C1 segment of cervical spinal cord (tissue), 14 donors: ENCODE measurements around the gene MINAR1.
A peak's percentile ranks its signal among the peaks of the same experiment; 100 is the strongest.

Experiments
- DNase-seq, 14 donors: peaks; one replicate each; lab custom pipeline; 2025; lab: John Stamatoyannopoulos, UW

The MINAR1 gene

DNA sequence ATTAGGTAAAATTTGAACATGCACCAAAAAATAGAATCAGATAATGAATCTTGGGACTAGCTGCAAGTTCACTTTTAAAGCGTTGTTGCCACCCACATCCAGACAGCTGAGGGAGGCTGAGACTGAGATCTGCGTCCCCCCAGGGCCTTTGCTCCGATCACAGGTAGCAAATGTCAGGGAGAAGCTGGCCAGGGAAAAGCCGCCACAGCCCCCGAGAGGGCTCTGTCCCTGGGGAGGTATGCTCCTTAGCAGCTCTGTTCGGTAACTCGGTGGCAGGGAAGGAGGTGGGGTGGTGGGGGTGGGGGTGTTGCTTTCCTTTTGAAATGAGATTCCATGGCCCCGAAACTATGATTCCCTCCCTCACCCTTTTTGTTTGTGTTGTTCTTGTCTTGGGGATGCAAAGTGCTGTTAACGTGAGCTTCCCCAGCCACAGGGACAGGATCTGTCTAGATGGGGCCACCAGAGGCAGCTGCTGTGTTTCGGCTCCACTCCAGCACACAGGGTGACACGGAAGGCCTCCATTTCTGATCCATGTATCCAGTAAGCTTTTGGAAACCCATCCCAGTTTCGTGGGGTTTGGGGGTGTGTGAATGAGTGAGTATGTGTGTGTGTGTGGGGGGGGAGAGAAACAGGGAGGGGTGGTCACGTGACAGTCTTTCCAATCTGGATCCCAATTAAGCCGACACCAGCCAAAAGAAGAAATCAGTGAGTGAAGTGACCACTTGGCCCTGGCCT is 1.1 kb upstream of the MINAR1 start:
- peak in 1 of 14 donors; percentile 72 for DNase-seq

DNA sequence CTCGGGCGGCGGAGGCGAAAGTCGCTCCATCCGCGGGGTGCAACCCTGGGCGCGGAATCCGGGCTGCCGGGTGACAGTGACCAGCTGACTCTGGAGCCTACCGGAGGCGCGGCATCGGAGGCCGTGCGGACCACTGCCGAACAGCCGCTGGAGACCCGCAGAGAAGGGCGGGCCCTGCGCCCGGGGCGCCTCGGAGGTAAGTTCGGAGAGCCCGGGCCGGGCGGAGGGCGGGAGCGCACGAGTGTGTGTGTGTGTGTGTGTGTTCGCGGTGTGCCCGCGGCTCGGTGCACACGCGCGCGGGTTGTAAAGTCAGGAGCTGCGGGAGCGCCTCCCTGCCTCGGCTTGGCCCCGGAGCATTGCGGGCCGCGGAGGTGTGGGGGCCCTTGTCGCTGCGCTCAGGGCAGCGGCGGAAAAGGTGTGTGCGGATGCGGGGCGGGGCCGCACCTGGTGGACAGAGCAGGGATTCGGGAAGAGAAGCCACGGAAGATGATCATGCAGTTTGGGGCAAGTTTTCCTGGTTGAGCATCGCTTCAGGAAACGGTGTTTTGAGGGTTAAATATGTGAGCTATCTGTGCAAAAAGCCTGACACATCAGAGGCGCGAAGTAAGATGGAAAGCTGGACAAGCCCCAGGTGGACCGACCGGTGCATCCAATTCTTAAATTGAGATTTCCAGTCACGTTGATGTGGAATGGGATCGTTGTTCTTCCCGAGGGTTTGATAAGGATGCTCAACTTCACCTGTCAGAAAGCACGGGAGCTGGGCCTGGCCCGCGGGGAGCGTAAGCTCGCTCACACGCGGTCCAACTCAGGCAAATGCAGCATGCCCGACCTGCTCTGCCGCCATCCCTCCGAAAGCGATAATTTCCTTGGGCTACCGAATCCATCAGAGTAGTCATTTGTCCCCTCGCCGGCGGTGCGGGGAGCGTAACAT is 474 bp downstream of the MINAR1 start:
- peak in 1 of 14 donors; percentile 74 for DNase-seq

DNA sequence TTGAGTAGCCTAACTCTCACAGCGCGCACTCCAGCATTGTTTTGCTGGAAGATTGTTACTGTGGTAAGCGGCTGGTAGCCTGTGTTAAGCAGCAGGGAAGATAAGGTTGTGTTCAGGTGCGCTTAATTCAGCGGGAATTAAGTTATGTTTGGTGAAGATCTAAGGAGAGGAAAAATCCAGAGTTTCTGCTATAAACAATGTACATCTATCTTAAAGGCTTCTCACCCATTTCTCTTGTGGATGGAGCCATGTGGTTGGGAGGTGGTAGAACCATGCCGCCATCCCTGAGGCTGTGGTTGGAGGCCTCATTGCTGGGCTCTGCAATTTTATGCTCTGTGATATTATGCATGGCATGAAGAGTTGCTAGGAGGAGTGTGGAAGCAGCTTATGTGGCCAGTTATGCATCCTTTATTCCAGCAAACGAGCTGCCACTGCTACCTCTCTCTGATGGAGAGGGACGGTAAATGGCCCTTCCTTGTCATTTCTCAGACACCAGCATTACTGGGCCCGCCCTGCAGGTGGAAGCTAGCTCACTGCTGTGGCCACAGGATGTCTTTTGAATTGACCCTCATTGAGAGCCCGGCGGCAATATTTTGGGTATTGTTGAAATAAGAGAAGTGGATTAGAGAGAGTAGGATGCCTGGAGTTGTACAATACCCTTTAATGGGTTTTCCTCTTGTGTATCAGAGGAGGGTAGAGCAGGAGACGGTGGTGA is 1.3 kb downstream of the MINAR1 start:
- peak in 1 of 14 donors; percentile 75 for DNase-seq

DNA sequence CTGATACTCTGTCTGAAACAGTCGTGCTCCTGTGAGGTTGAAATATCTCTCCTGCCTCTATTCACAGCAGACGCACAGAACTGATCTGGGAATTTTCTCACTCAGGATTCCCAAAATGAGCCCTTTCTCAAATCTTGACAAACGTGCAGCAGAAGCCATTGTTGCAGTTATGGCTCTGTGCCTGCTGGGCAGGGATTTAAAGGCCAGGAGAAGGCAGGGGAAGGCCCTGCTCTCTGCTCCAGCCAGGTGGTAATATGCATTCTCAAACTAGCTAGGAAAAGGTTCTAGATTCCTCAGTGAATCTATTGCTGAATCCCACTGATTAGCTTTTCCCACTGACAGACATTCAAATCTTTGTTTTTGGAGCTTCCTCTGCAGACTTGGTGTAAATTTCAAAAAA is 2.2 kb downstream of the MINAR1 start:
- peak in 1 of 14 donors; percentile 41 for DNase-seq

DNA sequence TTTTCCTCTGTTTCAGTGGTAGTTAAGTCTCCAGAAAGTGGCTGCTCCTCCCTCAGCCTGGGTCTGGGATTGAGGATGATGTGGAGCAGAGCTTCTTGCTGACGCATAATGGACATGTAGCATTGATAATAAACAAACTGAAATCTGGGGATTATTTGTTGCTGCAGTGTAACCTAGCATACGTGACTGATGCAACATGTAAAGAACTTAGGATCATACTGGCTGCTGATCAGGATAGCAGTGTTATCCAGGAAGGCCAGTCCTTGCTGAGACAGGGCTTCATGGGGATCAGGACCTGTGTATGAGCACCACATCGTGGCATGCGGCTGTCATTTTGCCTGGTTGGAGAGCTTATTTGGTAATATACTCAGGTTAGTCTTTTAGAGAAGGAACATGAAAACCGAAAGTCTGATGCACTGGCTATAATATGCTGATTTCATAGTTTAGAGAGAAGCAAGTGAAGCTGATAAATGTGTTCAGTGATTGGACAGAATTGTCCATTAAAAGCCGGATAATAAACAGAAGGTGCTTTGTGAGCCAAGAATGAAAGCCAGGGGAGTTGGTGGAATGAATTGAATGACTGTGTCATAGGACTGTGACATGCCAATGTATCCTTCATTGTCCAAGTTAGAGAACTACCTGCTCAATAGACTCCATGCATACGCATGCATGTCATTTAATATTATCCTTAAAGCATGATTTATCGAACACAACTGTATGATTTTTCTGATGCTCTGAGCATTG is 4.1 kb downstream of the MINAR1 start:
- DNase-seq: no peak

DNA sequence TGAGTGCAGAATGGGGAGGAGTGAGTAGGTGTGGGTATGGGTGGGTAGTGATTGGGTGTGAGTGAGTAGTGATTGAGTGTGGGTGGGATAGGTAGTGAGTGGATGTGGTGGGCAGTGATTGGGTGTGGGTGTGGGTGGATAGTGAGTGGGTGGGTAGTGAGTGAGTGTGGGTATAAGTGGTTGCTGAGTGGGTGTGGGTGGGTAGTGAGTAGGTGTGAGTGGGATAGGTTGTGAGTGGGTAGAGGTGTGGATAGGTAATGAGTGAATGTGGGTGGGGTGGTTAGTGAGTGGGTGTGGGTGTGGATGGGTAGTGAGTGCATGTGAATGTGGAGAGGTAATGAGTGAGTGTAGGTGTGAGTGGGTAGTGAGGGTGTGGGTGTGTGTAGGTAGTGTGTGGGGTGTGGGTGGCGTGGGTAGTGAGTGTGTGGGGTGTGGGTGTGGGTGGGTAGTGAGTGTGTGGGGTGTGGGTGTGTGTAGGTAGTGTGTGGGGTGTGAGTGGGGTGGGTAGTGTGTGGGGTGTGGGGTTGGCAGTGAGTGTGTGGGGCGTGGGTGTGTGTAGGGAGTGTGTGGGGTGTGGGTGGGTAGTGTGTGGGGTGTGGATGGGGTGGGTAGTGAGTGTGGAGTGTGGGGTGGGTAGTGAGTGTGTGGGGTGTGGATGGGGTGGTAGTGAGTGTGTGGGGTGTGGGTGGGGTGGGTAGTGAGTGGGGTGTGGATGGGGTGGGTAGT is 5.3 kb downstream of the MINAR1 start:
- no peak for DNase-seq

DNA sequence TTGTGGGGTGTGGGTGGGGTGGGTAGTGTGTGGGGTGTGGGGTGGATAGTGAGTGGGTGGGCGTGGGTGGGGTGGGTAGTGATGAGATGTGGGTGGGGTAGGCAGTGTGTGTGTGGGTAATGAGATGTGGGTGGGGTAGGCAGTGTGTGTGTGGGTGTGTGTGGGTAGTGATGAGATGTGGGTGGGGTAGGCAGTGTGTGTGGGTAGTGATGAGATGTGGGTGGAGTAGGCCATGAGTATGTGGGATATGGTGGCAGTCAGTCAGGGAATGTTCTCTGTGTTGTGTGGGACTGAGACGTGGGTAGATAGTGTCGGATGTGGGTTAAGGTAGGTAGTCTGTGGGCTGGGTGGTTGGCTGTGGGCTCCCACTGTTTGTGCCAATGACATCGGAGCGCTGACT is 7.1 kb downstream of the MINAR1 start:
- no peak for DNase-seq

DNA sequence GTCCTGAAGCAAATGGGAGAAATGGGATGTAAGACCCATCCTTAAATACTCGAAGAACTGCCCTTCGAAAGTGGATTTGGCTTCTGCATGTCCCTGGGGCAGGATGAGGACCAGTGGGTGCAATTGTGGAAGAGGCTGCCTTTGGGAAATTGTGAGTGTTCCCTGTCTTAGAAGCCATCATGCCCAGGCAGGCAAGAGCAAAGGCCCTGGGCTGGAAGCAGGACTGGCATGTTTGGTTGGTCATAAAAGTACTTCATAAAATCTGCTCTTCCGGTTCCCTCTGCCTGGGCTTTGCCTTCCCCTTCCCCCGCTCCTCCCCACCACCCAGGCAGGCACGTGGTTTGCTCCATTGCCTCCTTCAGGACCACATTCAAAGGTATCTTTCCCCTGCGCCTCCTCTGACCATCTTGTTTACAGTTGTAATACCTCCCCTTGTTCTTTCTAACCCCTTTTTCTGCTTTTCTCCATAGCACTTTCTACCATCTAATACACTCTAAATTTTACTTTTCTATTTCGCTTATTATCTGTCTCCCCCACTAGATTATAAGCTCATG is 8.3 kb downstream of the MINAR1 start:
- no peak for DNase-seq

DNA sequence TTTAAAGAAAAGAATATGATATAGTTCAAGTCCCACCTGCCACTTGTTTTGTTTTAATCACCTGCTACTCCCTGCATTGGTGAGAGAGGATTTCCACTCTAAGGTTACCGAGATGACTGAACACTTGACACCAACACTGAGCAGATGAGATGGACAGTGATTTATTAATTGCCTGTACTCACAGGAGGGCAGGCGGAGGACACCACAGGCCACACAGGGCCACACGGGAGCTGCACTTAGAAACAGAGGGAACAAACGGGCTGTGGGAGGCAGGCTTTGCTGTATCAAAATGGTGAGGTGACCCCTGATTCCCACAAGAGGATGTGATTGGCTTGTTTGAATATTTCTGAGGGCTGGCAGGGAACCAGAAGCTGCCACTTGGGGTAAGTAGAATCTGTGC is 10.8 kb downstream of the MINAR1 start:
- DNase-seq: no peak

DNA sequence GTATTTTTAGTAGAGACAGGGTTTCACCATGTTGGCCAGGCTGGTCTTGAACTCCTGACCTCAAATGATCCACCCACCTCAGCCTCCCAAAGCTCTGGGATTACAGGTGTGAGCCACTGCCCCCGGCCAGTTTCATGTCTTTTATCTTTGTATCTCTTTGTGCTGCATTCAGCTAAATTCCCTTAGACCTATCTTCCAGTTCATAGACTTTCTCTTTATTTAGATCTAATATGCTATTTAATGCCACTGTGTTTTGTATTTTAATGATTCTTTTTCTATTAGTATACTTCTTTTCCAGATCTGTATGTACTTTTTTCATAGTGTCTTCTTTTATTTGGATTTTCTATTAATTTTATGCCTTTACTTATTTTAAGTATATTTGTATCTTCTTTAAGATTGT is 14.9 kb downstream of the MINAR1 start:
- DNase-seq: no peak

DNA sequence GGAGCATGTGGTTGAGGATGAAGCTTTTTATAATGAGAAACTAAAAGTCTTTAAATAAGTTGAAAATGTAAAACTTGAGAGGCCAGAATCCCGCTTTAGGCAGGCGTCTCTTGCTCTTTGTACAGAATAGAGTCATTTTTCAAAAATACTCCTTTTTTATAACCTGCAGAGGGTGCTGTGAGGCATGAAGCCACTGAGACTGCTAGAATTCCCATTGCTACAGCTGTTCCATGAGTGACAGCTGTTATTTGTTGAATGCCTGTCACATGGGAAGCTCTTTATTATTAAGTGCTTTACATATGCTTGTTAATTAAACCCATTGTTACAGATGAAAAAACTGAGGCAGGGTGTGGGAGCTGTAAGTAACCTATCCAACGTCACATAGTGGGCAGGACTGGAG is 18.5 kb downstream of the MINAR1 start:
- DNase-seq: no peak

DNA sequence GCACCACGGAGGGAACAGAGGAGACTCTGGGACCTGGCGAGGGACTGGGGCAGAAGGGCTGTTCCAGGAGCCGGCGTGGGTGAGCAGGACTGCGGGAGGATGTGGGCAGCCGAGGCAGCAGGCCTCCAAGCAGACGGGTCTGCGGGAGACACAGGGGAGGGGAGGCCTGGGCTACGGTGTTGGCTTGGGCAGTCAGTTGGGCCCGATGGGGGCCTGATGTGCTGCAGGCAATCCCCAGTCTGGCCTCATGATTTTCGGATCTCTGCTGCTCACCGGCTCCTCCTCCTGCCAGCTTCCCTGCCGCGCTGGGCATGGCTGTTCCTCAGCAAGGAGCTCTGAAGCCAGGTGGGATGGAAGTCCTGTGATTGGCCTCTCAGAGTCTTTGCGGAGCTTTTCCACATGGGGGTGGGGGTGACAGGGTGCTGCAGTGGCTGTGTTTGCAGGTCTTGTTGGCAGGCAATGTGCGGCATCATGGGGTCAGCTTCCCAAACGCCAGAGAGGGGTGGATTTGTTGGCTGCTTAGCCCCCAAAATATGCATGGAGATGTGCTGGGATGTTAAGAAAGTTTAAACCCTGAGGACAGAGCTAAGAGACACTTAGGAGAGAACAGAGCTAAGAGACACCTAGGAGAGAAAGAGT is 19.3 kb downstream of the MINAR1 start:
- peak in 1 of 14 donors; percentile 77 for DNase-seq

DNA sequence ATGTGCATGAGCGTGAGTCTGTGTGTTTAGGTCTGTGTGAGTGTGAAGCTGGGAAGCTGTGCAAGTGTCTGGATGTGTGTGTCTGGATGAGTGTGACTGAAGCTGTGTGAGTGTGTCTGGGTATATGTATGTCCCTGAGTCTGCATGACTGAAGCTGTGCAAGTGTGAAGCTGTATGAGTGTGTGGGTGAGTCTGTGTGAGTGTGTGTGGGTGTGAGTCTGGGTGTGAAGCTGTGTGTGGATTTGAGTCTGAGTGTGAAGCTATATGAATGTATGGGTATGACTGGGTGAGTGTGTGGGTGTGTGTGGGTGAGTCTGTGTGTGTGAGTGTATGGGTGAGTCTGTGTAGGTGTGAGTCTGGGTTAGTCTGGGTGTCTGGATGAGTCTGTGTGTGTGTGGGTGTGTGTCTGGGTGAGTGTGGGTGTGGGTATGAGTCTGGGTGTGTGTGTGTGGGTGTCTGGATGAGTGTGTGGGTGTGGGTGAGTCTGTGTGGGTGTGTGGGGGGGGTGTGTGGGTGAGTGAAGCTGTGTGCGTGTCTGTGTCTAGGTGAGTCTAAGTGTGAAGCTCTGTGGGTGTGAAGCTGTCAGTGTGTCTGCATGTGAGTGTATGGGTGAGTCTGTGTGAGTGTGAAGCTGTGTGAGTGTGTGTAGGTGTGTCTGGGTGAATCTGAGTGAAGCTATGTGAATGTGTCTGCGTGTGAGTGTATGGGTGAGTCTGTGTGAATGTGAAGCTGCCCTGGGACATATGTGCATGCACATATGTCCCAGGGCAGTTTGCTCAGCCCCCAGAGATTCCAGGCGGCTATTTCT is 20.3 kb downstream of the MINAR1 start:
- DNase-seq: no peak

DNA sequence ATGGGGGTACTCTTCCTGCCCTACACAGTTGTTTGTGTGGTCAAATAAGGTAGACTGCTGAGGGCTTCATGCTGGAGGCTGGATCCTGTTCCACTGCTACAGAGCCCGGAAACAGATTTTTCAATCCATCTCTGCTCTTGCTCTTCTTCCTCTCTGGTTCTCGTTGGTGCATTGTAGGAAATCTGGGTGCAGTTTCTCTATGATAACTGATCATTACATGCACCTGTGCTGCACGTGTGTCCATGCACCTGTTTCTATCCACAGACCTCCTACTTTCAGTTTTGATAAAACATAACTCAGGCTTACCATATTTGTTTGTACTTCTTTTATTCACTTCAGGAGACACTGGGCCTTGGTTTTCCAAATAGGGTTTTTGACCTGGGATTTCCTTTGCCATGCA is 21.3 kb downstream of the MINAR1 start:
- DNase-seq: no peak

DNA sequence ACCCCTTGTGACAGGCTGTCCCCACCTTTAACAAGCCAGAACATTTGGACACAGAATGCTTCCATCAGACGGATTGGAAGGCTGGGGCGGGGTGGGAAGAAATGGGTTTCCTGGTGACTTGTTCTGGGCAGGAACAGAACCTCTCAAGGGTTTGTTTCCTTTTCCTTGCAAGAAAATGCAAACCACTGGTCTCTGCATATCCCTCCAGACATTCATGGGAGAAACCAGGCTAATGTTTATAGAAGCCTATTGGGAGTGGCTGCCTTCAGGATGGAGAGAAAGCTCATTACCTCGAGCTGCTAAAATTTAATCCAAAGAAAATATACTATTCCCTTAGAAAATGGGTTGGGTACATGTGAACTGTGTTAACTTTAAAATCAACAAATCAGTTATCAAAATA is 21.9 kb downstream of the MINAR1 start:
- no peak for DNase-seq

DNA sequence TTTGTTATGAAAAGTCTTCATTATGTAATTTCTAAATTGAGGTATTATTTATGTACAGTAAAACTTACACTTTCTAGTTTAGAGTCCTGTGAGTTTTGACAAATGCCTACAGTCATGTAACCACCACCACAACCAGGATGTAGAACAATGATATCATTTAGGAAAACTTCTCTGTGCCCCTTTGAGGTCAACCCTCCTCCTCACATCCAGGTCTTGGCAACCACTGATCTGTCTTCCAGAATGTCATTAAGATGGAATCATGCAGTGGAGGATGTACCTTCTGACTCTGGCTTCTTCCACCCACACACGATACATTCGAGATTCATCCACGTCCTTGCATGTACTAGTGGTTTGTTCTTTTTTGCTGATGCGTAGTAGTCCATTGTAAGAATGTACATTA is 23.2 kb downstream of the MINAR1 start:
- no peak for DNase-seq

DNA sequence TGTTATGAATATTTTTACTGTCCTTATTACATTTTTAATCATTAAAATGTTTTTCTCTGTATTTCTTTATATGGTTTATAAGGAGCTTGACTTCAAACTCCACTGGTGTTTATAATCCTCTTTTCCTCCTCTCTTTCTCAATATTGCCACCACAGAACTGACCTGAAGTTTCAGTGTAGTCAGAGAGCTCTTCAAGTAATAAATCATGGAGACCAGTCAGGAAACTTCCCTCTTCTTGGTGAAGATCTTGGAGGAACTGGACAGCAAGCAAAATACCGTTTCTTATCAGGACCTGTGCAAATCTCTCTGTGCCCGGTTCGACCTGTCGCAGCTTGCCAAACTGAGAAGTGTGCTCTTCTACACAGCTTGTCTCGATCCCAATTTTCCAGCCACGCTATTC is 23.8 kb downstream of the MINAR1 start:
- no peak for DNase-seq

DNA sequence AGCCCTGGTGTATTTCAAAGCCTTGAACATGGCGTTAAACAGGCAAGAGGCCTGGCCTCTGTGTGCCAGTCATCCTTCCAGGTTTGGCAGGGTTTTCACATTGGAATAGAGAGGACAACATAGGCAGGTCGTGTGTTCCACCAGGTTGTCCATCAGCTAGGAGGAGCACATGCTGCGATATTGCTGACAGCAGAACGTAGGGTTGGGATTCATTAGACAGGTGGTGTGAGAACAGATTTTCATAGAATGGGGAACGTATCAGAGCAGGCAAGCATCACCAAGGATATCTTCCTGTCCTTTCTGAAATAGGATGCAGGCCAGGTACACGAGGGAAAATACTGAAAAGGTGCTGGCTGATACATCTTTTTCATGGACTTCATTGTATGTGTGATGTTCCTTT is 26.4 kb downstream of the MINAR1 start:
- DNase-seq: peak in 1 of 14 donors; percentile 65

DNA sequence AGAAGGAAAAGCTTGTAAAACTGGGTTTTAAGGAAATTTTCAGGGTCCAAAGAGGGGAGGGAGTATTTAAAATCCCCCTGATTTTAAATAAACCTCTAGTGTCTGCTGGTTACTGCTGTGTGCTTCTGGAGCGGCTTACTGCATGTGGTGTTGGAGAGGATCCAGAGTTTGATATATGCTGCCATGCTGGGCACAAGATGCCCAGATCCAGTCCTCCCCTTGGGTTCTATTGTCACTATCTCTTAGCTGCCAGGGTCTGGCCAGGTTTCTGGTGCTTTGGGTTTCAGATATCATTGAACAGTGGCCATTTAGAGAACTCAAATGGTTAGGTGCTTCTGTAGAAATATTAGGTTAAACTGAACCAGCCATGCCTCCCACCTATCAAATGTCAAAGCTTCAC is 27.5 kb downstream of the MINAR1 start:
- peak in 1 of 14 donors; percentile 61 for DNase-seq
